ENCODE measurements around the gene ALMS1.
"Not testable (repeated sequence)": the region's sequence is repeated elsewhere in the genome, so short reads cannot be mapped to it uniquely, and the experiment has no call there.

Gene ALMS1

DNA sequence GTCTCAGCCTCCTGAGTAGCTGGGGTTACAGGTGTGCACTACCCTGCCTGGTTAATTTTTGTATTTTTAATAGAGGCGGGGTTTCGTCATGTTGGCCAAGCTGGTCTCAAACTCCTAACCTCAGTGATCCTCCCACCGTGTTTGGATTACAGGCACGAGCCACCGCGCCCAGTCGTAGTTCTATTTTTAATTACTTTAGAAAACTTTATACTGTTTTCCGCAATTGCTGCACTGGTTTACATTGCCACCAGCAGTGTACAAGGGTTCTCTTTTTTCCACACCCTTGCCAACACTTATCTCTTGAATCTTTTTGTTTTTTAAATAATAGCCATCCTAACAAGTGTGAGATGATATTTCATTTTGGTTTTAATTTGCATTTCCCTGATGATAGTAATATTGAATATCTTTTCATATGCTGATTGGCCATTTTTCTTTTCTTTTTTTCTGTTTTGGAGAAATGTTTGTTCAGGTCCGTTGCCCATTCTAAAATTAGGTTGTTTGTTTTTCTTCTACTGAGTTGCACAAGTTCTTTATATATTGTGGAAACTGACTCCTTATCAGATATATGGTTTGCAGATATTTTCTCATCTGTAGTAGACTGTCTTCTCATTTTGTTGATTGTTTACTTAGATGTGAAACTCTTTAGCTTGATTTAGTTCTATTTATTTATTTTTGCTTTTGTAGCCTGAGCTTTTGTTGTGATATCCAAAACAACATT, 16.9 kb downstream of the ALMS1 start:
- DNase-seq (ENCODE audit: low spot score) = no peak

- no peak for DNase-seq (ENCODE audit: low spot score)
Measured at GRCh38 chr2:73403237-73403636, 17.6 kb downstream of the ALMS1 start.

- DNase-seq (ENCODE audit: low spot score) = no peak
Measured at GRCh38 chr2:73404409-73404808, 18.8 kb downstream of the ALMS1 start.

GRCh38 chr2:73406996-73407395, 21.4 kb downstream of the ALMS1 start:
- no peak for DNase-seq (ENCODE audit: low spot score)

DNA sequence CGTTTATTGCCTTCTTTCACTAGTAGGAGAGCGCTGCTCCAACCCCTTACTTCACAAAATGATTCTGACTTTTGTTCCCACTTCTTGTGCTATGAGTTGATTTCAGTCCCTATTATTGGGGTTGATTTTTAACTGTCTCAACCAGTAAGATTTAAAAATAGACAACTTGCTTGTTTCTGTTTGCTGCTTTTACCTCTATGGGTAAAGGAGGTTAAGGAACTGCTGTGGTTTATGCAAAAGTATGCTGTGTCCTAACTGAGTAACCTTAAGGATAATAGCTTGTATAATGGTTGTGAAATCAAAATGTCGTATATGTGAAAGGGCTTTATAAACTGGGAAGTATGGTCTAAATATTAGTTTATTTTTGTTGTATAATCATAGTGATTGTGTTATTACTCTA, 22.6 kb downstream of the ALMS1 start:
- DNase-seq (ENCODE audit: low spot score) = no peak

GRCh38 chr2:73414696-73415095, 29.1 kb downstream of the ALMS1 start:
- no peak for DNase-seq (ENCODE audit: low spot score)

GRCh38 chr2:73415906-73416305, 30.3 kb downstream of the ALMS1 start:
- DNase-seq (ENCODE audit: low spot score) = no peak

GRCh38 chr2:73418343-73418742, 32.7 kb downstream of the ALMS1 start:
- DNase-seq (ENCODE audit: low spot score) = no peak

GRCh38 chr2:73423913-73424312, 38.3 kb downstream of the ALMS1 start:
- no peak for DNase-seq (ENCODE audit: low spot score)

- DNase-seq (ENCODE audit: low spot score) = no peak
Measured at GRCh38 chr2:73426176-73426575, 40.5 kb downstream of the ALMS1 start.

DNA sequence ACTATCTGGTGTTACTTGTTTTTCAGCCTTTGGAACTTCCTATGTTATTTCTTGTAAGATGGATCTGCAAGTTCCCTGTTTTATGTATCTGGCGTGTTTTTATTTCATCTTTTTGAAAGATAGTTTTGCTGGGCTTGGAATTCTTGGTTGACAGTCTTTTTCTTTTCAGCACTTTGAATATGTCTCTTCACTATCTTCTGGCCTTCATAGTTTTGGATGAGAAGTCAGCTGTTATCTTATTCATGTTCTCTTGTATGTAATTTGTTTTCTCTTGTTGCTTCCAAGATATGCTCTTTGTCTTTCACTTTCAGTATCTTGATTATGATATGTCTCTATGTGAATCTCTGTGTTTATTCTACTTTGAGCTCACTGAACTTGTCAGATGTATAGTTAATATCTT, 50.4 kb downstream of the ALMS1 start:
- no peak for DNase-seq (ENCODE audit: low spot score)

DNA sequence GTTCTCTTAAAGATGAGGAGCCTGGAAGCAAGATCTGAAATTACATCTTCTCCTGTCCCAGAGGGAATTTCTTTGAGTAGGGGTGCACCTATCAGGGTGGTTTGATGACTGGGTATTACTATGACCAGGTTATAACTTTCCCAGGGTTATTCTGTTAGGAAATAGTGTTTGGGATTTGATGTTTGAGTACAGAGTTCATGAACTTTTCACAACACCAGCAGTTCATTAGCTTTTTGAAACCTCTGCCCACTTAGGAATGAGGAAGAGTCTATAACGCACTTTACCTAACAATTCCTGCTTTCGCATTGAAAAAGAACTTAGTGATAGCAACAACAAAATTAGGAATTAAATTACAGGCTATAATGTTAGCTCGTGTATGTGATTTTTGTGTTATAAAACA, 58.6 kb downstream of the ALMS1 start:
- DNase-seq (ENCODE audit: low spot score) = no peak

GRCh38 chr2:73448856-73449255, 63.2 kb downstream of the ALMS1 start:
- no peak for DNase-seq (ENCODE audit: low spot score)

DNA sequence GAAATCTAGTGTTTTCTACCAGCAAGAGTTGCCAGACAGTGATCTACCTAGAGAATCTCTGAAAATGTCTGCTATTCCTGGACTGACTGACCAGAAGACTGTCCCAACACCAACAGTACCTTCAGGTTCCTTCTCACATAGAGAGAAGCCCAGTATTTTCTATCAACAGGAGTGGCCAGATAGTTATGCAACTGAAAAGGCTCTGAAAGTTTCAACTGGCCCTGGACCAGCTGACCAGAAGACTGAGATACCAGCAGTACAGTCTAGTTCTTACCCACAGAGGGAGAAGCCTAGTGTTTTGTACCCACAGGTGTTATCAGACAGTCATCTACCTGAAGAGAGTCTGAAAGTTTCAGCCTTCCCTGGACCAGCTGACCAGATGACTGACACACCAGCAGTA, 63.8 kb downstream of the ALMS1 start:
- no peak for DNase-seq (ENCODE audit: low spot score)

GRCh38 chr2:73451263-73451972, 65.8 kb downstream of the ALMS1 start:
- no peak for DNase-seq (ENCODE audit: low spot score)

GRCh38 chr2:73457982-73458381, 72.3 kb downstream of the ALMS1 start:
- no peak for DNase-seq (ENCODE audit: low spot score)

DNA sequence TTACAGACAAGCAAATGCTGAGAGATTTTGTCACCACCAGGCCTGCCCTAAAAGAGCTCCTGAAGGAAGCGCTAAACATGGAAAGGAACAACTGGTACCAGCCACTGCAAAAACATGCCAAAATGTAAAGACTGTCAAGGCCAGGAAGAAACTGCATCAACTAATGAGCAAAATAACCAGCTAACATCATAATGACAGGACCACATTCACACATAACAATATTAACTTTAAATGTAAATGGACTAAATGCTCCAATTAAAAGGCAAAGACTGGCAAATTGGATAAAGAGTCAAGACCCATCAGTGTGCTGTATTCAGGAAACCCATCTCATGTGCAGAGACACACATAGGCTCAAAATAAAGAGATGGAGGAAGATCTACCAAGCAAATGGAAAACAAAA, 76.8 kb downstream of the ALMS1 start:
- not testable (repeated sequence) for DNase-seq (ENCODE audit: low spot score)

- DNase-seq (ENCODE audit: low spot score) = no peak
Measured at GRCh38 chr2:73468376-73468775, 82.7 kb downstream of the ALMS1 start.

DNA sequence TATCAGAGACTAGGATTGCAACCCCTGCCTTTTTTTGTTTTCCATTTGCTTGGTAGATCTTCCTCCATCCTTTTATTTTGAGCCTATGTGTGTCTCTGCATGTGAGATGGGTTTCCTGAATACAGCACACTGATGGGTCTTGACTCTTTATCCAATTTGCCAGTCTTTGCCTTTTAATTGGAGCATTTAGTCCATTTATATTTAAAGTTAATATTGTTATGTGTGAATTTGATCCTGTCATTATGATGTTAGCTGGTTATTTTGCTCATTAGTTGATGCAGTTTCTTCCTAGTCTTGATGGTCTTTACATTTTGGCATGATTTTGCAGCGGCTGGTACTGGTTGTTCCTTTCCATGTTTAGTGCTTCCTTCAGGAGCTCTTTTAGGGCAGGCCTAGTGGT, 98.2 kb downstream of the ALMS1 start:
- DNase-seq (ENCODE audit: low spot score) = not testable (repeated sequence)

- no peak for DNase-seq (ENCODE audit: low spot score)
Measured at GRCh38 chr2:73487112-73487657, 101.5 kb downstream of the ALMS1 start.

GRCh38 chr2:73488079-73488478, 102.4 kb downstream of the ALMS1 start:
- DNase-seq (ENCODE audit: low spot score) = no peak

DNA sequence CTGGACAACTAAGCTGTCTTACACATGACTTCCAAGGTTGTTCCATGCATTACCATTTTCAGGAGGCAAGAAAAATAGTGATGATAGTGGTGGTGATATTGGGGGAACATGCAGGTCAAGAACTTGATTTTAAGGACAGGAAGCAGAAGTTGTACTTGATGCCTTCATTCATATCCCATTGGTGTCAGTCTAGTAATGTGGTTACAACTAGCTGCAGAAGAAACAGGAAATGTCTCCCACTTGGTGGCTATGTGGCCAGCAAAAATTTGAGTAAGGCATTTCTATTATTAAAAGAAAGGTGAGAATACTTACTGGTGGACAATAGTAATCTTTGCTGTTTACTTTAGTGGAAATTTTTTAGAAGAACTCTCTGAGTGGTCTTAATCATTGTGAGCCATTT, 103.4 kb downstream of the ALMS1 start:
- DNase-seq (ENCODE audit: low spot score) = no peak

GRCh38 chr2:73494031-73494430, 108.4 kb downstream of the ALMS1 start:
- DNase-seq (ENCODE audit: low spot score) = no peak
